Peyer's patch (tissue), 4 donors: Measurements from ENCODE around the gene KRTAP5-4. TPM values are rescaled to one million over a fixed set of nuclear protein-coding genes. Genes with fewer than 3 reads are reported as not detected.
"Not testable (repeated sequence)": the region's sequence is repeated elsewhere in the genome, so short reads cannot be mapped to it uniquely, and the experiment has no call there.

ENCODE experiments used
- DNase-seq, 3 donors: peaks; one replicate each; pipeline ENCODE4 v3.0.0-alpha.2; 2017 to 2019
- H3K27ac ChIP-seq, 4 donors: fragments of 200-600 bp; sonication (generic); one replicate each; pipeline ENCODE4 v1.5.1; 2016 to 2019
- H3K27me3 ChIP-seq, 2 donors: fragments of 200-600 bp; sonication (generic); one replicate each; pipeline ENCODE4 v1.5.1; 2019
- H3K36me3 ChIP-seq, 3 donors: fragments of 200-600 bp; sonication (generic); one replicate each; pipeline ENCODE4 v1.5.1; 2016 to 2019
- H3K4me1 ChIP-seq, 4 donors: fragments of 200-600 bp; sonication (generic); one replicate each; pipeline ENCODE4 v1.5.1; 2016 to 2019
- H3K4me3 ChIP-seq, 4 donors: fragments of 200-600 bp; sonication (generic); 1 replicate in 3 of 4; 2 replicates in 1 of 4; pipeline ENCODE4 v1.5.1; 2016 to 2019; ENCODE audit warnings: mild to moderate bottlenecking in 1 of 4
- H3K9me3 ChIP-seq, 4 donors: fragments of 200-600 bp; sonication (generic); one replicate each; pipeline ENCODE4 v1.5.1; 2016 to 2019; ENCODE audit warnings: mild to moderate bottlenecking in 1 of 4
- POLR2A ChIP-seq, 2 donors: fragments of 450-650 bp; IDR thresholded peaks; one replicate each; pipeline ENCODE4 v1.5.1; 2017; ENCODE audit warnings: antibody characterized with exemption in 2 of 2, mild to moderate bottlenecking in 2 of 2, moderate library complexity in 2 of 2
- total RNA-seq, 4 donors: library from RNA; depleted of rRNA; stranded (reverse); fragments of >200 nt; gene quantifications; one replicate each; pipeline ENCODE4 v1.1.0, GENCODE V29; 2016
- TF ChIP-seq, protein P1 (sequence below), 6 experiments: fragments of 450-650 bp in 4 of 6; fragments of 200-600 bp in 2 of 6; sonication (generic) in 1 of 6; IDR thresholded peaks; one replicate each; pipeline ENCODE4 v1.5.1; 2017 to 2019; ENCODE audit warnings: antibody characterized with exemption in 6 of 6, mild to moderate bottlenecking in 3 of 6, moderate library complexity in 1 of 6

Gene KRTAP5-4
- total RNA-seq, 4 donors from 2014 or later, result not detected

DNA sequence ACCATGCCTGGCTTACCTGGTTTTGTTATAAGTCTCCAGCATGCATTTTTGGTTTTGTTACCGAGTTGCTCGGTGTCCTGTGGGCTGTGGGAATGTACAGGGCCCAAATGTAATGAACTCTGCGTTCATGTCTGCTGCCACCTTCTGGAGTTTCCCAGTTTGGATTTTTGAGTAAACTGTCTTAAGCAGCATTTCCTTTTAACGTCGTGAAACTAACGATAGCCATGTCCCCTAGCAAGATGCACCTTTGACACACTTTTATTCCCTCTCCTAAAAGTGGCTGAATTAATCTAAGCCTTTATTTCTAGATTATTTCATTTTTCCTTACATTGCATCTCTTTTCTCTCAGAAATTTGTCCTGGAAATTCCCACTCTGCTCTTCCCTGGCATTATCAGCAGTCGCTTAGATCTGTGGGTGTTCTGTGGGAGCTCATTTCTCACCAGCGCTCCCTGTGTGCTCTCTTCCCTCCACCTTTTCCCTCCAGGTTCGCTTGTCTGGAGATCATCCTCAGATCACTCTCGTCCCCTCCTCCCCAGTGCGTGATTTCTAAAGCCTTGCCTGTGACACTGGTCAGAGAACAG, 25.9 kb downstream of the KRTAP5-4 start:
- peak overlapping the region in 3 of 4 donors; percentile 28 to 57 (median 51) for H3K27ac ChIP-seq
- DNase-seq, H3K27me3 ChIP-seq, H3K36me3 ChIP-seq, H3K9me3 ChIP-seq, H3K4me3 ChIP-seq, H3K4me1 ChIP-seq: not testable (repeated sequence)
- TF ChIP-seq, protein P1, sequence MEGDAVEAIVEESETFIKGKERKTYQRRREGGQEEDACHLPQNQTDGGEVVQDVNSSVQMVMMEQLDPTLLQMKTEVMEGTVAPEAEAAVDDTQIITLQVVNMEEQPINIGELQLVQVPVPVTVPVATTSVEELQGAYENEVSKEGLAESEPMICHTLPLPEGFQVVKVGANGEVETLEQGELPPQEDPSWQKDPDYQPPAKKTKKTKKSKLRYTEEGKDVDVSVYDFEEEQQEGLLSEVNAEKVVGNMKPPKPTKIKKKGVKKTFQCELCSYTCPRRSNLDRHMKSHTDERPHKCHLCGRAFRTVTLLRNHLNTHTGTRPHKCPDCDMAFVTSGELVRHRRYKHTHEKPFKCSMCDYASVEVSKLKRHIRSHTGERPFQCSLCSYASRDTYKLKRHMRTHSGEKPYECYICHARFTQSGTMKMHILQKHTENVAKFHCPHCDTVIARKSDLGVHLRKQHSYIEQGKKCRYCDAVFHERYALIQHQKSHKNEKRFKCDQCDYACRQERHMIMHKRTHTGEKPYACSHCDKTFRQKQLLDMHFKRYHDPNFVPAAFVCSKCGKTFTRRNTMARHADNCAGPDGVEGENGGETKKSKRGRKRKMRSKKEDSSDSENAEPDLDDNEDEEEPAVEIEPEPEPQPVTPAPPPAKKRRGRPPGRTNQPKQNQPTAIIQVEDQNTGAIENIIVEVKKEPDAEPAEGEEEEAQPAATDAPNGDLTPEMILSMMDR (IDR thresholded peaks at IDR 0.05), result peak in 1 of 6 experiments; percentile 1
- TF ChIP-seq POLR2A (IDR thresholded peaks at IDR 0.05), result peak in 1 of 2 donors; percentile 33

DNA sequence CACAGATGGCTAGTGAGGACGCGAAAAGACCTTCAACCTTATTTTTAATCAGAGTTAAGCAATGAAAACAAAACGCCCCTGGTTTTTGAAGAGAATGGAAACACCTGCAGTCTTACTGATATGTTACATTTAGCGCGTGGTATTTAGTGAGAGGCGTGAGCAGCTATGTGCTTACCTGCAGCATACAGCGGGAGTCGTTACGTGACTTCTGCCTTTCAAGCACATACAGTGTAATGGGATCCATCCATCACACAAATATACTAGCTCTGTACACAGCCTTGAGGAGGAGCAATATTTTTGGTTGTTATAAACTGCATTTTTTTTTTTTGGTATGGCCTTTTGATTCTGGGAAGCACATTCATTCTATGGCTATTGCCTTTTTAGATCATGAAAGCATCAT, 29.3 kb downstream of the KRTAP5-4 start:
- Histone ChIP-seq H3K9me3 (no peaks in the 10 kb centered on the region), H3K27me3 (no peaks in the 10 kb centered on the region), H3K36me3 (no peaks in the 10 kb centered on the region)

DNA sequence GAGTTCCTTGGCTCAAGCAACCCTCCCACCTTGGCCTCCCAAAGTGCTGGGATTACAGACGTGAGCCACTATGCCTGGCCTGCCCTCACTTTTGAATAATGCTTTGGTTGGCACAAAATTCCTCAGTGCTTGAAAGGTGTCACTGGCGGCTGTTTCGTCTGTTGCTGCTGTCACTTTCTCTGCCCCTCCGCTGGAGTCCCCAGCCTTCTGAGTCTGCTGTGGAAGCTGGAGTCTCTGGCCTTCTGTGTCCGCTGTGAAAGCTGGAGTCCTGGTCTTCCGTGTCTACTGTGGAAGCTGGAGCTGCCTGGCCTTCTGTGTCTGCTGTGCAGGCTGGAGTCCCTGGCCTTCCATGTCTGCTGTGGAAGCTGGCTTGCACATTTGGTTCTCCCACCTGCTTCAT, 31.9 kb downstream of the KRTAP5-4 start:
- no peak overlapping the region for H3K4me3 ChIP-seq
- H3K27me3 ChIP-seq, result no peaks in the 10 kb centered on the region
- no peaks in the 10 kb centered on the region for H3K4me1 ChIP-seq
- no peaks in the 10 kb centered on the region for H3K36me3 ChIP-seq
- no peaks in the 10 kb centered on the region for H3K9me3 ChIP-seq
- no peak for DNase-seq
- H3K27ac ChIP-seq, result no peak overlapping the region
- TF ChIP-seq POLR2A (IDR thresholded peaks at IDR 0.05), result no peak
- TF ChIP-seq, protein P1 (IDR thresholded peaks at IDR 0.05), result no peak

More for the DNA sequence above, 29.3 kb downstream of the KRTAP5-4 start:
- no peak for DNase-seq
- no peak for TF ChIP-seq POLR2A (IDR thresholded peaks at IDR 0.05)
- TF ChIP-seq, protein P1 (IDR thresholded peaks at IDR 0.05), result no peak
- Histone ChIP-seq H3K4me3 (no peak overlapping the region), H3K27ac (no peak overlapping the region), H3K4me1 (peaks cover 0 to 3% (median 0%) of the 10 kb centered on the region in 4 donors)

DNA sequence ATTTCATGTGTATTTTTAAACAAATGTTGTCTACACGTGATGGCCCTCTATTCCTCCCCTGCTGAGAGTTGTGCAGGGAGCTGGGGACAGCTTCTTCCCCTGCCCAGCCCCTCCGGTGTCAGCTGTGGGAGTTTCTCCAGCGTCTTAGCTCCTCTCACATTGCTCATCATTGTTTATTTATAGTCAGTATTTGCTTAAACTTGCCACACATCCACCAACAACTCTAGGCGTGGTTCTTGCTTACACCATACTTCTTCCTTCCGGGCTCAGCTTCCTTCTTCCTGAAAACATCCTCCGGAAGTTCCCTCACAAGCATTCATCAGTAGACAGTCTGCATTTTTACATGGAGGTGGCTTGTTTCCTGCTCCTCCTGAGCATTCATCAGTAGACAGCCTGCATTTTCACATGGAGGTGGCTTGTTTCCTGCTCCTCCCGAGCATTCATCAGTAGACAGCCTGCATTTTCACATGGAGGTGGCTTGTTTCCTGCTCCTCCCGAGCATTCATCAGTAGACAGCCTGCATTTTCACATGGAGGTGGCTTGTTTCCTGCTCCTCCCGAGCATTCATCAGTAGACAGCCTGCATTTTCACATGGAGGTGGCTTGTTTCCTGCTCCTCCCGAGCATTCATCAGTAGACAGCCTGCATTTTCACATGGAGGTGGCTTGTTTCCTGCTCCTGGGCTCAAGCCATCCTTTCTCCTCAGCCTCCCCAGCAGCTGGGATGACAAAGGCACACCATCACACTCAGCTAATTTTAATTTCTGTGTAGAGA, 32.6 kb downstream of the KRTAP5-4 start:
- not testable (repeated sequence) for H3K27me3 ChIP-seq, H3K4me3 ChIP-seq, DNase-seq, H3K27ac ChIP-seq, H3K36me3 ChIP-seq, H3K4me1 ChIP-seq, H3K9me3 ChIP-seq

DNA sequence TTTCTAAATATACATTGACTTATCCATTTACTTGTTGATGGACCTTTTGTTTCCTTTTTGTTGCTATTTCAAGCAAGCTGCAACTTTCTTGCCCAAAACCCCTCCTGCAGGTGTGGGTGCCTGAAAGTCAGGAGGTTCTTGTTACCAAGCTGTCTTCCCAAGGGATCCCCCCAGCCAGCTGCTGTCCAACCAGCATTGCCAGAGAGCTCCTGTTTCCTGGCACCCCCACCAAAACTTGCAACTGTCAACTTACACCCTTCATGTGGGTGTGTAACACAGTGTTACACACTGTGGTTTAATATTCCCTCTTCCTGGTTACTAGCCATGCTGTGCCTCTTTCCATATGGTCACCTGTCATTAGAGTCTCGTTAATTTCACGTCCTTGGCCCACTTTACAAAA, 35.2 kb downstream of the KRTAP5-4 start:
- TF ChIP-seq POLR2A (IDR thresholded peaks at IDR 0.05), result no peak
- TF ChIP-seq, protein P1 (IDR thresholded peaks at IDR 0.05), result no peak

DNA sequence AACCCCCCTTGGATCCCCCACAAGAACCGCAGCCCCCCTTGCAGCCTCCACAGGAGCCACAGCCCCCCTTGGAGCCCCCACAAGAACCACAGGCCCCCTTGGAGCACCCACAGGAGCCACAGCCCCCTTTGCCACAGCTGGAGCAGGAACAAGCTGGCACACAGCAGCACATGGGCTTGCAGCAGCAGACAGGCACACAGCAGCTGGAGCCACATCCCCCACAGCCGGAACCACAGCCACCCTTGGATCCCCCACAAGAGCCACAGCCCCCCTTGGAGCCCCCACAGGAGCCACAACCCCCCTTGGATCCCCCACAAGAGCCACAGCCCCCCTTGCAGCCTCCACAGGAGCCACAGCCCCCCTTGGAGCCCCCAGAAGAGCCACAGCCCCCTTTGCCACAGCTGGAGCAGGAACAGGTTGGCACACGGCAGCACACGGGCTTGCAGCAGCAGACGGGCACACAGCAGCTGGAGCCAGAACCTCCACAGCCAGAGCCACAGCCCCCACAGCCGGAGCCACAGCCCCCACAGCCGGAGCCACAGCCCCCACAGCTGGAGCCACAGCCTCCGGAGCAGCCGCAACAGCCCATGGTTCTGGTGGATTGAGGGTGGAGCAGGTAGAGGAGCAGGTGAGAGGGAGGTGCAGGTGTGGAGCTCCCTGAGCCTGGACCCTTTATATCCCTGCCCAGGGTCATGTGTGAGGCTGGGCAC, 37.1 kb downstream of the KRTAP5-4 start, which contains the start of gene KRTAP5-1:
Gene KRTAP5-1, minus strand, starts transcription at position 623 of the 710 bp plus-strand sequence. Its CDS starts 34 bp downstream, at position 589.
- DNase-seq, H3K27me3 ChIP-seq, H3K9me3 ChIP-seq, H3K4me1 ChIP-seq, H3K4me3 ChIP-seq, H3K27ac ChIP-seq, H3K36me3 ChIP-seq: not testable (repeated sequence)

More for the DNA sequence above, 35.2 kb downstream of the KRTAP5-4 start:
- Histone ChIP-seq H3K4me3 (no peak overlapping the region), H3K36me3 (no peaks in the 10 kb centered on the region), H3K27me3 (no peaks in the 10 kb centered on the region), H3K4me1 (no peaks in the 10 kb centered on the region), H3K27ac (no peak overlapping the region), H3K9me3 (no peaks in the 10 kb centered on the region)
- no peak for DNase-seq

DNA sequence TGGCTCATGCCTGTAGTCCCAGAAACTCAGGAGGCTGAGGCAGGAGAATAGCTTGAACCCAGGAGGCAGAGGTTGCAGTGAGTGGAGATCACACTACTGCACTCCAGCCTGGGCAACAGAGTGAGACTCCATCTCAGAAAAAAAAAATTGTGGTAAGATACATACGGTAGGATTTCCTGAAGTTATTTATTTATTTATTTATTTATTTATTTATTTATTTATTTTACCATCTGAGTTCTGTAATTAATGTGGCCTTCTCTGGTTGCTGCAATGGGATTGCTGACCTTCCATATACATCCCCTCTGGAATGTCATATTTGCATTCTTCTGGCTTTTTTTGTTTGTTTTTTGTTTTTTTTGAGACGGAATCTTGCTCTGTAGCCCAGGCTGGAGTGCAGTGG, 39.0 kb downstream of the KRTAP5-4 start:
- H3K9me3 ChIP-seq, H3K27me3 ChIP-seq, H3K4me3 ChIP-seq, DNase-seq, H3K27ac ChIP-seq, H3K36me3 ChIP-seq, H3K4me1 ChIP-seq: not testable (repeated sequence)
